IMR-90 (cell line): Measurements from ENCODE around the gene TAF1B. TPM values are rescaled to one million over a fixed set of nuclear protein-coding genes. Genes with fewer than 3 reads are reported as not detected.

ENCODE experiments used
- ATAC-seq: fragments of 200-7000 bp; cut with Tn5 transposase; 2 replicates; pipeline ENCODE4 v1.9.1; 2020; ENCODE audit warnings: low read depth, mild to moderate bottlenecking, moderate library complexity
- BruUV-seq: library from RNA; stranded (reverse); fragments of 400-500 nt; replicated peaks from 2 replicates; lab custom pipeline; 2021; lab: Mats Ljungman, UMichigan
- CTCF ChIA-PET: fragments of 300-600 bp; formaldehyde crosslinking; extraction: SDS; loops from one replicate; lab custom pipeline; 2021; ENCODE audit warnings: antibody characterized with exemption; lab: Yijun Ruan, JAX
- POLR2A ChIA-PET: fragments of 300-600 bp; sonication (Branson Sonifier 250); formaldehyde crosslinking; loops from one replicate; lab custom pipeline; 2022; ENCODE audit warnings: antibody characterized with exemption; ENCODE audit not compliant: unreplicated experiment; lab: Charles Lee
- DNase-seq: peaks from one replicate; pipeline ENCODE4 v3.0.0; 2013
- H2AFZ ChIP-seq: replicated peaks from 2 replicates; pipeline ENCODE3; 2013; ENCODE audit warnings: low read length, mild to moderate bottlenecking; ENCODE audit not compliant: poor library complexity
- H2AK5ac ChIP-seq: 2 replicates; pipeline ENCODE4 v1.6.1; 2013; ENCODE audit warnings: low read depth, low read length, inconsistent platforms
- H2AK9ac ChIP-seq: replicated peaks from 2 replicates; pipeline ENCODE3; 2013; ENCODE audit warnings: mild to moderate bottlenecking, low read depth, low read length, moderate library complexity; ENCODE audit not compliant: poor library complexity
- H2BK120ac ChIP-seq: 2 replicates; pipeline ENCODE4 v1.6.1; 2013; ENCODE audit warnings: low read depth, low read length, inconsistent platforms
- H2BK15ac ChIP-seq: 3 replicates; pipeline ENCODE4 v1.6.1; 2013; ENCODE audit warnings: low read depth, low read length, inconsistent platforms
- H2BK20ac ChIP-seq: 2 replicates; pipeline ENCODE4 v1.6.1; 2013; ENCODE audit warnings: low read depth, mild to moderate bottlenecking, inconsistent platforms, low read length, moderate library complexity
- H2BK5ac ChIP-seq: 2 replicates; pipeline ENCODE4 v1.6.1; 2013; ENCODE audit warnings: mild to moderate bottlenecking, low read depth, low read length, inconsistent platforms; ENCODE audit not compliant: poor library complexity, severe bottlenecking
- H3K14ac ChIP-seq: replicated peaks from 2 replicates; pipeline ENCODE4 v1.6.1; 2013; ENCODE audit warnings: low read depth, low read length, inconsistent platforms
- H3K18ac ChIP-seq: 2 replicates; pipeline ENCODE4 v1.6.1; 2013; ENCODE audit warnings: low read depth, low read length, control low read depth
- H3K23ac ChIP-seq: 2 replicates; pipeline ENCODE4 v1.6.1; 2013; ENCODE audit warnings: low read depth, low read length, inconsistent platforms
- H3K27ac ChIP-seq: 2 replicates; pipeline ENCODE4 v1.5.1; 2013; ENCODE audit warnings: mild to moderate bottlenecking, control low read depth, low read length; ENCODE audit not compliant: insufficient read depth
- H3K27me3 ChIP-seq: 2 replicates; pipeline ENCODE4 v1.6.1; 2013; ENCODE audit warnings: low read length; ENCODE audit not compliant: control insufficient read depth, insufficient read depth
- H3K36me3 ChIP-seq: 2 replicates; pipeline ENCODE4 v1.6.1; 2013; ENCODE audit warnings: low read length, mixed read lengths; ENCODE audit not compliant: control insufficient read depth, insufficient read depth
- H3K4ac ChIP-seq: 2 replicates; pipeline ENCODE4 v1.6.1; 2013; ENCODE audit warnings: low read depth, low read length, inconsistent platforms
- H3K4me1 ChIP-seq: 2 replicates; pipeline ENCODE4 v1.6.1; 2013; ENCODE audit warnings: low read length, mixed read lengths; ENCODE audit not compliant: control insufficient read depth, insufficient read depth
- H3K4me2 ChIP-seq: 2 replicates; pipeline ENCODE4 v1.6.1; 2013; ENCODE audit warnings: low read depth, mild to moderate bottlenecking, control low read depth, low read length, moderate library complexity
- H3K4me3 ChIP-seq: 2 replicates; pipeline ENCODE4 v1.5.1; 2013; ENCODE audit warnings: low read depth, mild to moderate bottlenecking, control low read depth, low read length, moderate library complexity; ENCODE audit not compliant: insufficient read depth
- H3K56ac ChIP-seq: 2 replicates; pipeline ENCODE4 v1.6.1; 2013; ENCODE audit warnings: low read length, inconsistent platforms; ENCODE audit not compliant: insufficient read depth; ENCODE audit errors: extremely low read depth
- H3K79me1 ChIP-seq, 2 experiments: 2 replicates each; pipeline ENCODE4 v1.6.1; 2013; ENCODE audit warnings: low read length in 2 of 2, inconsistent platforms in 1 of 2, low read depth in 1 of 2
- H3K9ac ChIP-seq: 2 replicates; pipeline ENCODE4 v1.6.1; 2013; ENCODE audit warnings: low read depth, low read length, control low read depth
- H3K9me1 ChIP-seq: 2 replicates; pipeline ENCODE4 v1.6.1; 2013; ENCODE audit warnings: low read length, inconsistent platforms; ENCODE audit not compliant: insufficient read depth
- H3K9me3 ChIP-seq: 2 replicates; pipeline ENCODE4 v1.6.1; 2013; ENCODE audit warnings: low read length; ENCODE audit not compliant: control insufficient read depth, insufficient read depth
- H4K20me1 ChIP-seq: 2 replicates; pipeline ENCODE4 v1.6.1; 2013; ENCODE audit warnings: low read length, inconsistent platforms; ENCODE audit not compliant: insufficient read depth
- H4K5ac ChIP-seq: 2 replicates; pipeline ENCODE4 v1.6.1; 2013; ENCODE audit warnings: mild to moderate bottlenecking, low read depth, low read length, control low read depth
- H4K8ac ChIP-seq, 2 experiments: 2 replicates each; pipeline ENCODE4 v1.6.1; 2013; ENCODE audit warnings: low read depth in 2 of 2, low read length in 2 of 2, control low read depth in 1 of 2, inconsistent platforms in 1 of 2
- H4K91ac ChIP-seq: 2 replicates; pipeline ENCODE4 v1.6.1; 2013; ENCODE audit warnings: low read depth, low read length, inconsistent platforms; ENCODE audit not compliant: insufficient read depth
- BHLHE40 ChIP-seq: fragments of 150-350 bp; IDR thresholded peaks from 2 replicates; pipeline ENCODE4 v1.6.1; 2016; ENCODE audit warnings: mild to moderate bottlenecking, low read depth, low read length
- CEBPB ChIP-seq: IDR thresholded peaks from 2 replicates; pipeline ENCODE4 v1.6.1; 2012; ENCODE audit warnings: low read depth, low read length, improper control_type of control experiment
- CTCF ChIP-seq: conservative IDR thresholded peaks from 2 replicates; pipeline ENCODE4 v1.5.1; 2012; ENCODE audit warnings: mild to moderate bottlenecking, low read depth, low read length, improper control_type of control experiment
- ELK1 ChIP-seq: fragments of 150-350 bp; IDR thresholded peaks from 2 replicates; pipeline ENCODE4 v1.6.1; 2016; ENCODE audit warnings: low read depth, mild to moderate bottlenecking, low read length, moderate library complexity, borderline replicate concordance
- FOS ChIP-seq: fragments of 150-350 bp; IDR thresholded peaks from 2 replicates; pipeline ENCODE4 v1.6.1; 2016; ENCODE audit warnings: low read depth, low read length
- MAFK ChIP-seq: IDR thresholded peaks from 2 replicates; pipeline ENCODE4 v1.6.1; 2012; ENCODE audit warnings: low read depth, low read length, improper control_type of control experiment
- MXI1 ChIP-seq: IDR thresholded peaks from 2 replicates; pipeline ENCODE4 v1.6.1; 2012; ENCODE audit warnings: low read depth, mild to moderate bottlenecking, low read length, moderate library complexity, borderline replicate concordance
- NFE2L2 ChIP-seq: fragments of 150-350 bp; IDR thresholded peaks from 2 replicates; pipeline ENCODE4 v1.6.1; 2016; ENCODE audit warnings: low read depth, mild to moderate bottlenecking, low read length
- POLR2A ChIP-seq: IDR thresholded peaks from 2 replicates; pipeline ENCODE4 v1.6.1; 2012; ENCODE audit warnings: mild to moderate bottlenecking, low read depth, low read length
- RAD21 ChIP-seq: IDR thresholded peaks from 2 replicates; pipeline ENCODE4 v1.6.1; 2012; ENCODE audit warnings: low read length, improper control_type of control experiment
- RCOR1 ChIP-seq: IDR thresholded peaks from 2 replicates; pipeline ENCODE4 v1.6.1; 2012; ENCODE audit warnings: mild to moderate bottlenecking, low read length, improper control_type of control experiment; ENCODE audit not compliant: insufficient replicate concordance
- USF2 ChIP-seq: fragments of 150-350 bp; IDR thresholded peaks from 2 replicates; pipeline ENCODE4 v1.6.1; 2017; ENCODE audit warnings: mild to moderate bottlenecking, antibody characterized with exemption, low read length, low read depth
- WGBS, 2 experiments: methylation state at CpG; one replicate each; pipeline versions ENCODE4 v1.1.5 to v1.1.7; 2013; ENCODE audit warnings: missing lambda C conversion rate in 2 of 2; ENCODE audit not compliant: insufficient read length in 1 of 2; ENCODE audit errors: extremely low coverage in 2 of 2; 5-methylcytosine and 5-hydroxymethylcytosine counted together
- dilution Hi-C: fragments of 300-500 bp; cut with HindIII; formaldehyde crosslinking; loops from one replicate; pipeline ENCODE4 v1.14.3; 2018; ENCODE audit warnings: low sequenced_read_pairs; ENCODE audit not compliant: unreplicated experiment
- in situ Hi-C: fragments of 300-500 bp; cut with MboI; formaldehyde crosslinking; loops from 3 replicates; pipeline ENCODE4 v1.14.3; 2019; ENCODE audit warnings: low sequenced_read_pairs, inconsistent platforms, mixed read lengths
- intact Hi-C: fragments of 100-400 bp; cut with micrococcal nuclease; formaldehyde crosslinking; loops from 2 replicates; pipeline ENCODE4 v1.10.0; 2022
- polyA plus RNA-seq, 3 experiments: library from polyadenylated mRNA; depleted of rRNA; stranded (reverse); fragments of >200 nt; gene quantifications; 2 replicates each; pipeline ENCODE4 v1.2.3, GENCODE V29; 2012; ENCODE audit warnings: low replicate concordance in 1 of 3
- total RNA-seq: library from RNA; depleted of rRNA; stranded (reverse); fragments of >200 nt; gene quantifications from 2 replicates; pipeline ENCODE4 v1.2.3, GENCODE V29; 2012

The TAF1B gene
- total and polyA plus RNA-seq, 2 of the 4 experiments (the other 2 are of a cell fraction), result 8.4 to 19.9 TPM

GRCh38 chr2:9807056-9807455 lies 36.2 kb upstream of the TAF1B start:
- Histone ChIP-seq H4K91ac (no peak overlapping the region), H3K56ac (no peak overlapping the region), H3K9ac (no peak overlapping the region), H2AK5ac (no peak overlapping the region), H3K18ac (no peak overlapping the region), H2BK120ac (no peak overlapping the region), H3K4me1 (peaks cover 17% of the 10 kb centered on the region), H2BK20ac (no peak overlapping the region), H3K27ac (no peak overlapping the region), H2AFZ (no peak overlapping the region), H4K5ac (no peak overlapping the region), H3K79me1 (no peaks in the 10 kb centered on the region), H3K9me1 (peaks cover 14% of the 10 kb centered on the region; the same call in 1 of the 2 replicates), H3K9me3 (no peaks in the 10 kb centered on the region), H2BK15ac (no peak overlapping the region), H3K4ac (no peak overlapping the region), H2AK9ac (no peak overlapping the region), H3K27me3 (peaks cover 7% of the 10 kb centered on the region; the same call in 1 of the 2 replicates), H4K20me1 (no peaks in the 10 kb centered on the region), H4K8ac (no peak overlapping the region), H3K4me3 (no peak overlapping the region), H3K4me2 (no peak overlapping the region), H2BK5ac (no peak overlapping the region), H3K14ac (no peak overlapping the region), H3K36me3 (no peaks in the 10 kb centered on the region), H3K23ac (no peak overlapping the region)
- POLR2A ChIA-PET, result no interaction called here
- intact Hi-C loops, result no loop called here
- in situ Hi-C loops, result loop anchor here (10.0 to 25.0 kb wide), 2 partner anchors 618 to 855 kb away; no protein-coding TSS in a partner anchor
- 91% methylated on average over 4 of the region's 15 CpGs; no CpG with 5 or more reads in 1 of the 2 experiments for WGBS, 2 experiments
- no TSS peak for BruUV-seq
- no peak for DNase-seq
- dilution Hi-C loops, result no loop called here
- no peak for ATAC-seq
- TF ChIP-seq RAD21 (no peak), RCOR1 (no peak), USF2 (no peak), MXI1 (no peak), NFE2L2 (no peak), POLR2A (no peak), CTCF (no peak), CEBPB (no peak), MAFK (no peak), FOS (no peak), BHLHE40 (no peak), ELK1 (no peak)
- CTCF ChIA-PET, result no interaction called here
